Right renal pelvis (tissue), 4 donors: Measurements from ENCODE around the gene HCK. TPM values are rescaled to one million over a fixed set of nuclear protein-coding genes. Genes with fewer than 3 reads are reported as not detected.

ENCODE experiments used
- DNase-seq, 4 donors: peaks; one replicate each; pipeline ENCODE4 v3.0.0-alpha.2; 2013; ENCODE audit warnings: low read depth in 4 of 4, low spot score in 3 of 4, missing footprints in 1 of 4
- polyA plus RNA-seq, 4 donors: library from polyadenylated mRNA; unstranded; fragments of 120-200 nt; gene quantifications; one replicate each; pipeline ENCODE4 v1.2.1, GENCODE V29; 2013; ENCODE audit not compliant: insufficient read length in 4 of 4

The HCK gene
- polyA plus RNA-seq, 4 donors: 2.0 to 2.9 (median 2.6) TPM

DNA sequence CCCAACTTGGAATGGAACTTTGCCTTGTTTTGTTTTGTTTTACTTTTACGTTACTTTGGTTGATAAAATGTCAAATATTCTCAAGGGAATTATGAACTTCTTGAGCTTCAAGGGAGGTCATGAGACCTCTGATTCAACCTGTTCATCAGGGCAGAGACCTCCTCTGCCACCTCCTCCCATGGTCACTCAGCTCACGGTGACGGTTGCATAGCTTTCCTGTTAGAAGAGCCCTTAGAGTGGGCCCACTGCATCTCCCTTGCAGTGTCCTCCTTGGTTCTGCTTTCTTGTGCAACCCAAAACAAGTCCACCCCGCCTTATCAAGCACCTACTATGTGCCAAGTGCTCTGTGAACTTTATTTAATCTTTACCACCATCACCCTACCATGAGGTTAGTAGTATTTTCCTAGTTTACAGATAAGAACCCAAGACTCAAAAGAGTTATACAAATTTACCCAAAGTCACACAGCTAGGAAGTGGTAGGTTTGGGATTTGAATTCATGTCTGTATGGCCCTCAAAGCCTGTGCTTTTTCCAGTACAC, 72.9 kb downstream of the HCK start:
- DNase-seq: no peak

- no peak for DNase-seq
Observed at GRCh38 chr20:32125506-32125905, 73.5 kb downstream of the HCK start.

- no peak for DNase-seq
Observed at GRCh38 chr20:32126919-32127318, 74.9 kb downstream of the HCK start.

- DNase-seq: no peak
Observed at GRCh38 chr20:32127347-32127746, 75.3 kb downstream of the HCK start.

GRCh38 chr20:32128167-32128566, 76.1 kb downstream of the HCK start:
- DNase-seq: no peak

DNA sequence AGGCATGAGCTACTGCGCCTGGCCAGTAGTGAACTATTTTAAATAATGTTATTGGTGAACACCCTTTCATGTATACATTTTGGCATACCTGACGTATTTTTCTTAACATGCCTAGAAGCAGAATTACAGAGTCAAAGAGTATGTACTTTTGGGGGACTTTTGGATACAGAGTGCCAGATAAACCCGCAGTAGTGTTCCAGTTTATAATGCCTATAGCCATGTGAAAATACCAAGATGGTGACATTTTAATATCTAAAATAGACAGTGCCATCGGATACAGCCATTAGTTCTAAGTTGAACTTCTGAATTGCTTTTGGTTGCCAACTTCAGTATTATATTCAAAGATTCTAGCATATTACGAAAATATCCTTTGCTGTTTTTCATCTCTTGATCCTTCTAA, 77.8 kb downstream of the HCK start:
- no peak for DNase-seq

DNA sequence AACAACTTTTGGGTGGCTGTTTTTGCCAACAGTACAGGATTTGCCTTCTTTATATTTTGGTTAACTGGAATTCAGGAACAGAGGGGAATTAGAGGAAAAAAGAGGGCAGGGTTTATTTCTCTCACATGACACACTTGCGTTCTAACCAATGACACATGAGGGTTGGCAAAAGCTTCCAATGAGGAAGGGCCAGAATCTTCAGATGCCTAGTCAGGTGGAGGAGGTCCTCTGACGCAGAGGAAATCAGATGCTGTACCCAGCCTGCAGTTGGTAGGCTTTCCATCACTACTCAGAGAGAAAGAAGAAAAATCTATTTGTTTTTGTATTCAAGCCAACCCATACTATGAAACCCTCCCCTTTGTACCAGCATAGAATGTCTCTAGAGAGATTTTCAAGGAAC, 78.3 kb downstream of the HCK start:
- no peak for DNase-seq

GRCh38 chr20:32130965-32131364, 78.9 kb downstream of the HCK start:
- no peak for DNase-seq

DNA sequence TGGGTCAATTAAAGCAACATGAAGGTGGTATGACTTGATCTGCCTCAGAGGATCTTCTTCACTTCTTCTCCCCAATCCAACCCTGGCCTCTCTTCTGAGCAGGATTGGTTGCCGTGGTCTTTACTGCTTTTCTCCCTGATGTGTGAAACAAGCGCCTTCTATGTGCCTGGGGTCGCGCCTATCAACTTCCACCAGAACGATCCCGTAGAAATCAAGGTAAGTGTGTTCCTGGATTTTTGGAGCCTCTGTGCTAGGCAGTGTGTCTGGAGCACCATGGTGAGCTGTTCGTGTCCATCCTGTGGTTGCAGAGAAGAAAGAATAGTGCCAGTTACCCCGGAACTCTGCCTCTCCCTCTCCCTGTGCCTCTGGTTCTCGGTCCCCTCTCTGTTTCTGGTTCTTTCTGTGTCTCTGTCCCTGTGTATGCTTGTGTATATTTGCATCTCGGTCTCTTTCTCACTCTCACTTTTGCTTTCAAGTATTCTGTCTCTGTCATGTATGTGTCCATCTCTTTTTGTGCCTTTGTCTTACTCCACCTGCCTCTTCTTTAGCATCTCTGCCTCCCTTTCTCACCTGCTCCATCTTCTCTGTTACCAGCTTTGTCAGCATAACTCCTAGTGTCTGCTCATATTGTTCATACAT, 81.0 kb downstream of the HCK start:
- no peak for DNase-seq

DNA sequence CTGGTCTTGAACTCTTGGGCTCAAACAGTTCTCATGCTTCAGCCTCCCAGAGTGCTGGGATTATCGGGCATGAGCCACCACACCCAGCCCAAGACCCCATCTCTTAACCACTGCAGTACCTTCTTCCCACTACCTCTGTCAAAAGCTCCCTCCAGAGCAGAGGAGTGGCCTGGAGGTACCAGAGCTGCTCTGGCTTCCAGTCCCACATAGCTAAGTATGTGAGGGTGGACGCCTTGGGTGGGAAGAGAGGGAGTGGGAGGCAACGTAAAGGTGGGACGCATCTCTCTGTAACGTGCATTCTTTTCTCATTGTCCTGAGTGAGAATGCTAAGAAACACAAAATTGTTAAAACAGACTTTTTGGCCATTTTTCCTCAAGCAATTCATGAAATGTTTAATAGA, 82.0 kb downstream of the HCK start:
- no peak for DNase-seq

DNA sequence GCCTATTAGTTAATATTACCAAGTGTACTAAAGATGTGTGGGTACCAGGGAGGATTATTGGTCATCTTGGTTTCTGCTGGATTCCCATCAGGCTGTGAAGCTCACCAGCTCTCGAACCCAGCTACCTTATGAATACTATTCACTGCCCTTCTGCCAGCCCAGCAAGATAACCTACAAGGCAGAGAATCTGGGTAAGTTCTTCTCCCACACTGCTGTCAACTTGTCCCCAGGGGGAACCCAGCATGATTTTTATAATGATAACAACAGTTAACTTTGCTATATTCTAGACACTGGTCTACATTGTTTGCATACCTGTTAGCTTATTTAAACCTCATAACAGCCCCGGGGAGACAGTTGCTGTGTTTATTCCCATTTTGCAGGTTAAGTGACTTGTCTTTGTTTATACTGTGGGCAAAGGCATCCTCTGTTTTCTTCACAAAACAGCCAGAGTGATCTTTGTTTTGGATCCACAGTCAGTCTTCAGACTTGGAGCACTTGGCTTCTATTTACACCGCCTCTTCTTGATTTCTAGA, 84.0 kb downstream of the HCK start:
- no peak for DNase-seq

GRCh38 chr20:32138921-32139320, 86.9 kb downstream of the HCK start:
- no peak for DNase-seq

GRCh38 chr20:32139947-32140346, 87.9 kb downstream of the HCK start:
- DNase-seq: no peak

- no peak for DNase-seq
Observed at GRCh38 chr20:32140603-32141002, 88.6 kb downstream of the HCK start.

DNA sequence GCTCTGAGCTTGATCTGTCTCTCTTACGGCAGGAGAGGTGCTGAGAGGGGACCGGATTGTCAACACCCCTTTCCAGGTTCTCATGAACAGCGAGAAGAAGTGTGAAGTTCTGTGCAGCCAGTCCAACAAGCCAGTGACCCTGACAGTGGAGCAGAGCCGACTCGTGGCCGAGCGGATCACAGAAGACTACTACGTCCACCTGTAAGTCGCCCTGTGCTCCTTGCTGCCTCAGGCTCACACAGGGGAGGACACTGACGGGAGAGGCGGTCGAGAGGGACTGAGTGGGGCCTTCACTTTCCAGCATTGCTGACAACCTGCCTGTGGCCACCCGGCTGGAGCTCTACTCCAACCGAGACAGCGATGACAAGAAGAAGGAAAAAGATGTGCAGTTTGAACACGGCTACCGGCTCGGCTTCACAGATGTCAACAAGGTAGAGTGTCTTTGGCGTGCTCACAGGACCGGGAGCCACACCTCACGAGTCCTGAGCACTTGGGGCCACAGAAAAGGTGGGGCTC, 89.5 kb downstream of the HCK start:
- no peak for DNase-seq

DNA sequence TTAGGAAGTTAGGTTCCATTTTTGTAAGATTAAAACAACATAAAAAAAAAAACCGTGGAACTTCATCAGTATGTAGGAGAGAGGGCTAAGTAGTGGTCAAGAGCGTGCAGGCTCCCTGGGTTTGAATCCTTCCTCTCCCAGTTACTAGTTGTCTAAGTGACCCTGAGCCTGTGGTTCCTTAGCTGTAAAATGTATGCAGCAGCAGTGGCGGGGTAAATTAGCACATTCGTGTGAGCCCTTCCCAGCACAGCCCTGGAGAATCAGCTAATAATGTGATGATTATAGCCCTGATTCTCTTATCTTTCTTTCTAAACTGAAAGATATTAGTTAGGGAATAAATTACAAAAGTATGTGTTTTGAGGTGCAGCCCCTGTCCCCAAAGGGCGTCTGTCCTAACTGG, 90.0 kb downstream of the HCK start:
- no peak for DNase-seq

- no peak for DNase-seq
Observed at GRCh38 chr20:32142991-32143390, 90.9 kb downstream of the HCK start.

DNA sequence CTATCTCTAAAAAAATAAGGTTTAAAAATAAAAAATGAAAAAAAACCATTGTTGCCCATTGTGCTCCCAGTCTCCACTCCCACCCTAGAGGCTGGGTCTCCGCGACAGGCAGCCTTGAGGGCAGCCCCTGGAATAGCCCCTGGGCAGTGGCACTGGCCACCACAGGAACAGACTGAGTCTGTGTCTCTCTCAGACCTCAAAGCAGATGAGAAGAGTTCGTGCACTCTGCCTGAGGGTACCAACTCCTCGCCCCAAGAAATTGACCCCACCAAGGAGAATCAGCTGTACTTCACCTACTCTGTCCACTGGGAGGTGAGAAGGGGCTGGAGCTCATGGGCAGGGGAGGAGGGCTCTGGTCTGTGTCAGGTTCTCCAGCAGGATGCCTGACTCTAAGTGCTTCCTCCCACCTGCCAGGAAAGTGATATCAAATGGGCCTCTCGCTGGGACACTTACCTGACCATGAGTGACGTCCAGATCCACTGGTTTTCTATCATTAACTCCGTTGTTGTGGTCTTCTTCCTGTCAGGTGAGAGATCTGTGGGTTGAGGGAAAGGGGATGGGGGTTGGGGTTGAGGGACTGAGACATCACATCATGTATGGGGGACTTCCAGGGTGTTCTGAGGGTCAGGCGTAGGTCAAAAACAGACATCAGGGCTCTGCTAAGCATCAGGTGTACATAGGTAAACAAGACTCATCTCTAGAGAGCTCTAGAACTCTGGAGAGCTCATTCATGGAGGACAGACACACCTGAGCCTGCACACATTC, 93.0 kb downstream of the HCK start:
- no peak for DNase-seq

DNA sequence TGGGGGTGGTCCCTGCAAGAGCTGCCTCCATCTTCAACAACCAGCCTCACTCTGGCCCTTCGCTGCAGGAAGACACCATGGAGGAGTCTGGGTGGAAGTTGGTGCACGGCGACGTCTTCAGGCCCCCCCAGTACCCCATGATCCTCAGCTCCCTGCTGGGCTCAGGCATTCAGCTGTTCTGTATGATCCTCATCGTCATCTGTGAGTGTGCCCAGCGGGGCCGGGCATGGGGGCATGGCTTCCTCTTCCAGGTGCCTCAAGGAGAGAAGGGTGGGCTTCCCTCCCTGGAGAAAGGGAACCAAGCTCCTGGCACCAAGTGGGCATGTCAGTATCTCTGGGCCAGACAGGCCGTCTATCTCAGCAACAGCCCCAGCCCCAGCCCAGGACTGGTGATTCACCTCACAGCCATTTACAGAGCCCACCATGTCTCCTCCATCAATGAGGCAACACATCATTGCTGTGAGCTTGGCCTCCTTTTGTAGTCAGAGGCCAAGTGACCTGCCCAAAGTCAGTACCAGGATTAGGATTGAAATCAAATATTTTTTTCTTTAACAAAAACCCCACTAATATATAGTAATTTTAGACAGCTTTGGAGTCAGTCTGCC, 97.6 kb downstream of the HCK start:
- no peak for DNase-seq

DNA sequence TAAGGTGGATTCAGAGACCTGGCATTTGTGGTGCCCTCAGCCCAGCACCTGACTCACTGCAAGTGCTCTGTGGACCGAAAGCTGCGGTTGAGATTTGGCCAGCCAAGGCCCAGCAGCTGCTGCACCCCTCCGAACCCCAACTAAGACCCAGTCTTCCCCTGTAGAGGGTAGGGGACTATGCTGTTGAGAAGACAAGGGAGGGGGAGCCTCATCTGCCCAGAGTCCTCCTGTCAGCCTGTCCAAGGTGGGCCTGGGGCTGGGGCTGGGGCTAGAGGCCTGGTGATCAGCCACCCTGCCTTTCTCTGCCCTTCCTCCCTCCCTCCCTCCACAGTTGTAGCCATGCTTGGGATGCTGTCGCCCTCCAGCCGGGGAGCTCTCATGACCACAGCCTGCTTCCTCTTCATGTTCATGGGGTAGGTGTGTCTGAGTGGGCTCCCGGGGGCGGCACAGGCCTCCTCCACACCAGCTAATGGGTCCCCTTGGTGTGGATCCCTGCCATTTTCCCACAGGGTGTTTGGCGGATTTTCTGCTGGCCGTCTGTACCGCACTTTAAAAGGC, 98.3 kb downstream of the HCK start:
- no peak for DNase-seq
